SK-N-SH (cell line): ENCODE data around the gene UVRAG.

Experiments used
- CTCF ChIP-seq: fragments of 200-600 bp; sonication (generic); IDR thresholded peaks from 2 replicates; pipeline ENCODE4 v1.6.1; 2017; ENCODE audit warnings: antibody characterized with exemption, mild to moderate bottlenecking, moderate library complexity
- FOXJ3 ChIP-seq: sonication (generic); formaldehyde crosslinking; IDR thresholded peaks from 2 replicates; pipeline ENCODE4 v1.5.1; 2020; ENCODE audit warnings: mild to moderate bottlenecking, missing genetic modification reagents
- POLR2AphosphoS5 ChIP-seq: IDR thresholded peaks from 2 replicates; pipeline ENCODE4 v1.6.1; 2012; ENCODE audit warnings: low read depth, low read length
- TAF1 ChIP-seq: IDR thresholded peaks from 2 replicates; pipeline ENCODE4 v1.6.1; 2012; ENCODE audit warnings: low read depth, mild to moderate bottlenecking, low read length, moderate library complexity, borderline replicate concordance
- TF ChIP-seq, protein P1 (sequence below): IDR thresholded peaks from 2 replicates; pipeline ENCODE4 v1.6.1; 2012; ENCODE audit warnings: mild to moderate bottlenecking, low read depth, low read length, moderate library complexity

DNA sequence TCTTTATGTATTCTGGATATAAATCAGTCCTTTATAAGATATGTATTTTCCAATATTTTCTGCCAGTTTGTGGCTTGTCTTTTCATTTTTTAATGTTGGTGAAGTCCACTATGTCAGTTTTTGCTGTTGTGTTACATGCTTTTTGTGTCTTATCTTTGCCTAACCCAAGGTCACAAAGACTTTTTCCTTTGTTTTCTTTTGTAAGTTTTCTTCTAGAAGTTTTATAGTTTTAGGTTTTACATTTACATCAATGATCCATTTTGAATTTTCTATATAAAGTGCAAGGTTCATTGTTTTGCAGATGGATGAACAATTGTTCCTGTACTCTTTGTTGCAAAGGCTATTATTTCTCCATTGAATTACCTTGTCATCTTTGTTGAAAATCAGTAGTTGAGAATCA, 69.3 kb downstream of the UVRAG start:
- TF ChIP-seq CTCF (no peak), TAF1 (no peak), POLR2AphosphoS5 (no peak), FOXJ3 (CRISPR knock-in tag) (no peak)
- TF ChIP-seq, protein P1, sequence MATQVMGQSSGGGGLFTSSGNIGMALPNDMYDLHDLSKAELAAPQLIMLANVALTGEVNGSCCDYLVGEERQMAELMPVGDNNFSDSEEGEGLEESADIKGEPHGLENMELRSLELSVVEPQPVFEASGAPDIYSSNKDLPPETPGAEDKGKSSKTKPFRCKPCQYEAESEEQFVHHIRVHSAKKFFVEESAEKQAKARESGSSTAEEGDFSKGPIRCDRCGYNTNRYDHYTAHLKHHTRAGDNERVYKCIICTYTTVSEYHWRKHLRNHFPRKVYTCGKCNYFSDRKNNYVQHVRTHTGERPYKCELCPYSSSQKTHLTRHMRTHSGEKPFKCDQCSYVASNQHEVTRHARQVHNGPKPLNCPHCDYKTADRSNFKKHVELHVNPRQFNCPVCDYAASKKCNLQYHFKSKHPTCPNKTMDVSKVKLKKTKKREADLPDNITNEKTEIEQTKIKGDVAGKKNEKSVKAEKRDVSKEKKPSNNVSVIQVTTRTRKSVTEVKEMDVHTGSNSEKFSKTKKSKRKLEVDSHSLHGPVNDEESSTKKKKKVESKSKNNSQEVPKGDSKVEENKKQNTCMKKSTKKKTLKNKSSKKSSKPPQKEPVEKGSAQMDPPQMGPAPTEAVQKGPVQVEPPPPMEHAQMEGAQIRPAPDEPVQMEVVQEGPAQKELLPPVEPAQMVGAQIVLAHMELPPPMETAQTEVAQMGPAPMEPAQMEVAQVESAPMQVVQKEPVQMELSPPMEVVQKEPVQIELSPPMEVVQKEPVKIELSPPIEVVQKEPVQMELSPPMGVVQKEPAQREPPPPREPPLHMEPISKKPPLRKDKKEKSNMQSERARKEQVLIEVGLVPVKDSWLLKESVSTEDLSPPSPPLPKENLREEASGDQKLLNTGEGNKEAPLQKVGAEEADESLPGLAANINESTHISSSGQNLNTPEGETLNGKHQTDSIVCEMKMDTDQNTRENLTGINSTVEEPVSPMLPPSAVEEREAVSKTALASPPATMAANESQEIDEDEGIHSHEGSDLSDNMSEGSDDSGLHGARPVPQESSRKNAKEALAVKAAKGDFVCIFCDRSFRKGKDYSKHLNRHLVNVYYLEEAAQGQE = no peak
